ENCODE results near the gene NEBL.

The NEBL gene

DNA sequence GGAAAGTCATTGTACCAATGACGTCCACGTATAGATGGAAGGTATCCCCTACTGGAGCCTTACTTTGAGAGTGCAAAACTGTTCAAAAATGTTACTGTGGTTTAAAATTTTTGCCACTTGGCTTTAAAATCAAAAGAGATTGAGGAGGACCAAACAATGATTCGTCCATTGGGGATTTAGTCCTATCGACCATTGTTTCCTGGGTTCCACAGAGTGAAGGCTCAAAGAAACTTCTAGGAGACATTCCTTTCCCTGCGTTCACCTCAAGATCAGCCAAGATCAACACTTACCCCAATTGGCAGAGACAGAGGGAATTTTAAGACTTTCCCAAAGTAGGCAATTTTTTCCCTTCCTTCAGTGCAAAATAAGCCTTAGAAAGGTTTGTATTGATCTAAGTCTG is 152.3 kb downstream of the NEBL start:
- no peak overlapping the region for H3K27ac ChIP-seq
- TF ChIP-seq ZFX (IDR thresholded peaks at IDR 0.05; ENCODE audit: borderline replicate concordance) (no peak), CTCF (IDR thresholded peaks at IDR 0.05) (no peak)

GRCh38 chr10:20743942-20744341 is 153.2 kb downstream of the NEBL start:
- TF ChIP-seq ZFX (IDR thresholded peaks at IDR 0.05; ENCODE audit: borderline replicate concordance) (no peak), CTCF (IDR thresholded peaks at IDR 0.05) (no peak)
- H3K27ac ChIP-seq: no peak overlapping the region

GRCh38 chr10:20742737-20743541 is 154.2 kb downstream of the NEBL start:
- H3K27ac ChIP-seq: no peak overlapping the region

GRCh38 chr10:20740120-20740519 is 157.0 kb downstream of the NEBL start:
- H3K27ac ChIP-seq: no peak overlapping the region
- TF ChIP-seq ZFX (IDR thresholded peaks at IDR 0.05; ENCODE audit: borderline replicate concordance) (no peak), CTCF (IDR thresholded peaks at IDR 0.05) (no peak)

More at GRCh38 chr10:20742737-20743541, 154.2 kb downstream of the NEBL start:
- no peak for TF ChIP-seq CTCF (IDR thresholded peaks at IDR 0.05)
- TF ChIP-seq ZFX (IDR thresholded peaks at IDR 0.05; ENCODE audit: borderline replicate concordance): no peak

DNA sequence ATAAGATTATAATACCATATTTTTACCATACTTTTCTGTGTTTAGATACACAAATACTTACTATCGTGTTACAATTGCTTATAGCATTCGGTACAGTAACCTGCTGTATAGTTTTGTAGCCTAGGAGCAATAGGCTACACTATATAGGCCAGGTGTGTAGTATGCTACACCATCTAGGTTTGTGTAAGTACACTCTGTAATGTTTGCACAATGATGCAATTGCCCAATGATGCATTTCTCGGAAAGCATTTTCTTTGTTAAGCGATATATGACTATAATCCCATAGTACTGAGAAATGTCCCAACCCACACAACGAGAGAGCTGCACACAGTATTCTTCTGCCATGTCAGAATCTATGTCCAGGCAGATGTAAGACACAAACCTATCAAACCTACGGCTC is 160.0 kb downstream of the NEBL start:
- H3K27ac ChIP-seq: no peak overlapping the region
- TF ChIP-seq ZFX (IDR thresholded peaks at IDR 0.05; ENCODE audit: borderline replicate concordance) (no peak), CTCF (IDR thresholded peaks at IDR 0.05) (no peak)
